HG03103 (cell line): Measurements from ENCODE around the gene MYL12B.
"Not testable (repeated sequence)": the region's sequence is repeated elsewhere in the genome, so short reads cannot be mapped to it uniquely, and the experiment has no call there.

Experiments
- ATAC-seq: cut with Tn5 transposase; IDR thresholded peaks from one replicate; pipeline ENCODE4 v1.9.1; 2021; ENCODE audit warnings: low read depth; ENCODE audit not compliant: unreplicated experiment

MYL12B gene

GRCh38 chr18:3260995-3261372 is 949 bp upstream of the MYL12B start:
- no peak for ATAC-seq

GRCh38 chr18:3262234-3263131 is 550 bp downstream of the MYL12B start:
- peak; percentile 30 for ATAC-seq

- no peak for ATAC-seq
Observed at GRCh38 chr18:3263132-3263700, 1.3 kb downstream of the MYL12B start.

- ATAC-seq, result no peak
Observed at GRCh38 chr18:3264362-3264761, 2.4 kb downstream of the MYL12B start.

- no peak for ATAC-seq
Observed at GRCh38 chr18:3265564-3266033, 3.7 kb downstream of the MYL12B start.

- no peak for ATAC-seq
Observed at GRCh38 chr18:3266062-3266608, 4.2 kb downstream of the MYL12B start.

- no peak for ATAC-seq
Observed at GRCh38 chr18:3268306-3268705, 6.4 kb downstream of the MYL12B start.

- no peak for ATAC-seq
Observed at GRCh38 chr18:3269241-3269913, 7.4 kb downstream of the MYL12B start.

GRCh38 chr18:3269914-3270299 is 8.0 kb downstream of the MYL12B start:
- no peak for ATAC-seq

- no peak for ATAC-seq
Observed at GRCh38 chr18:3273042-3273441, 11.1 kb downstream of the MYL12B start.

- not testable (repeated sequence) for ATAC-seq
Observed at GRCh38 chr18:3277643-3278213, 15.8 kb downstream of the MYL12B start.

GRCh38 chr18:3279201-3280185 is 17.6 kb downstream of the MYL12B start:
- peak; percentile 85 for ATAC-seq

- ATAC-seq, result no peak
Observed at GRCh38 chr18:3281456-3282400, 19.8 kb downstream of the MYL12B start.

- ATAC-seq, result no peak
Observed at GRCh38 chr18:3283253-3283863, 21.4 kb downstream of the MYL12B start.

- no peak for ATAC-seq
Observed at GRCh38 chr18:3283908-3284307, 22.0 kb downstream of the MYL12B start.

- no peak for ATAC-seq
Observed at GRCh38 chr18:3284501-3284900, 22.6 kb downstream of the MYL12B start.

GRCh38 chr18:3286159-3286558 is 24.2 kb downstream of the MYL12B start:
- no peak for ATAC-seq
